ENCODE data around the gene ADGRF4.

ADGRF4 gene, protein sequence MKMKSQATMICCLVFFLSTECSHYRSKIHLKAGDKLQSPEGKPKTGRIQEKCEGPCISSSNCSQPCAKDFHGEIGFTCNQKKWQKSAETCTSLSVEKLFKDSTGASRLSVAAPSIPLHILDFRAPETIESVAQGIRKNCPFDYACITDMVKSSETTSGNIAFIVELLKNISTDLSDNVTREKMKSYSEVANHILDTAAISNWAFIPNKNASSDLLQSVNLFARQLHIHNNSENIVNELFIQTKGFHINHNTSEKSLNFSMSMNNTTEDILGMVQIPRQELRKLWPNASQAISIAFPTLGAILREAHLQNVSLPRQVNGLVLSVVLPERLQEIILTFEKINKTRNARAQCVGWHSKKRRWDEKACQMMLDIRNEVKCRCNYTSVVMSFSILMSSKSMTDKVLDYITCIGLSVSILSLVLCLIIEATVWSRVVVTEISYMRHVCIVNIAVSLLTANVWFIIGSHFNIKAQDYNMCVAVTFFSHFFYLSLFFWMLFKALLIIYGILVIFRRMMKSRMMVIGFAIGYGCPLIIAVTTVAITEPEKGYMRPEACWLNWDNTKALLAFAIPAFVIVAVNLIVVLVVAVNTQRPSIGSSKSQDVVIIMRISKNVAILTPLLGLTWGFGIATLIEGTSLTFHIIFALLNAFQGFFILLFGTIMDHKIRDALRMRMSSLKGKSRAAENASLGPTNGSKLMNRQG

DNA sequence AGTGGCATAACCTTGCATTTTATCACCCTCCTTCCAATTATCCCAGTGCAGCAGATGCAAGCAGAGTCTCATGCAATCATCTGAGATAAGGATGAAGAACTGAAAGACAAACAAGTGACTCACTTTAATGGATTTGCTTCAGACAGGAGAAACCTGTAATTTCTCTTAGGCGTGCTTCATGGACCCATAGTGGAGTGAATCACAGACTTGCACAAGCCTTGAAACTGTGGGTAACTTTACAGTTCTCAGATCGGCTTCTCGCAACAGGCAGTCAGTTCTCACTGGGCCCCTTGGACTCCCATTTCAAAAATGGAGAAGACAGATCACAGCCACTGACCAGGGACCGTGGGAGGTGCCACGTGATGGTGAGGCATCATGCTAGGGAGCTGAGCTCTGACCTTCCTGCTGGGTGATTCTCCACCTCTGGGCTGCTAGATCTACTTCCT lies at the start of gene ADGRF4:
ADGRF4 (plus strand) TSS at position 239 of the 446 bp plus-strand sequence. CDS start 8,666 bp downstream, outside the sequence.
- no peak for DNase-seq (ENCODE audit: low read depth in 3 of 3, low spot score in 1 of 3)

DNA sequence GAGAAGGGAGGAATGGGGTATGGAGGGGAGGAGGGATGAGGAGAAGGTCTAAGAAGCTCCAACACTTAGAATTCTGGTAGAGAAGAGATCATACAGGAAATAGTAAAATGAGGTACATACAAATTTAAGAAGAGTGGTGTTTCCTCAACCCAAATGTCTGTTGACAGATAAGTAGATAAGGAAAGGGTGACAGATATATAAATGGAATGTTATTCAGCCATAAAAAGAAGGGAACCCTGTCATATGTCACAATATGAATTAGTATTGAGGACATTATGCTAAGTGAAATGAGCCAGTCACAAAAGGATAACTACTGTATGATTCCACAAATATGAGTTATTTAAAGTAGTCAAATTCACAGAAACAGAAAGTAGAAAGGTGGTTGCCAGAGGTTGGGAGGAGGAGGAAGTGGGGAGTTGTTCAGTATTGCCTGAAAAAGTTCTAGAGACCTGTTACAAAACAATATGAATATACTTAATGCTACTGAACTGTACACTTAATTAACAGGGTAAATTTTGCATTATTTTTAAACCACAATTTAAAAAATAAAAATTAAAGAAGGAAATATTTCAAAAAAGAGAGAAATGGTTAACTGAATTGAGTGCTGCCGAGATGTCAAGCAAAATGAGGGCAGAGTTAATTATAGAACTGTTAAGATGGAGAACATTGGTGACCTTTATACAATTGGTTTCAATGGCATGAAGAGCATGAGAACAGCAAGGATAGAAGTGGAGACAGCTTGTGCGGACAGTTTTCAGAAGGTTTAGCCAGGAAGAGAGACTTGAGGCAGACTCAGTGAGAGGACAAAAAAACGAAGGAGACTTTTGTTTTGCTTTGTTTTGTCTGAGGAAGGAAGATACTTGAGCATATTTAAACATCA lies 47.6 kb upstream of the ADGRF4 start:
- no peak for DNase-seq (ENCODE audit: low read depth in 3 of 3, low spot score in 1 of 3)

- DNase-seq (ENCODE audit: low read depth in 3 of 3, low spot score in 1 of 3): no peak
Measured at GRCh38 chr6:47651505-47651944, 46.9 kb upstream of the ADGRF4 start.

DNA sequence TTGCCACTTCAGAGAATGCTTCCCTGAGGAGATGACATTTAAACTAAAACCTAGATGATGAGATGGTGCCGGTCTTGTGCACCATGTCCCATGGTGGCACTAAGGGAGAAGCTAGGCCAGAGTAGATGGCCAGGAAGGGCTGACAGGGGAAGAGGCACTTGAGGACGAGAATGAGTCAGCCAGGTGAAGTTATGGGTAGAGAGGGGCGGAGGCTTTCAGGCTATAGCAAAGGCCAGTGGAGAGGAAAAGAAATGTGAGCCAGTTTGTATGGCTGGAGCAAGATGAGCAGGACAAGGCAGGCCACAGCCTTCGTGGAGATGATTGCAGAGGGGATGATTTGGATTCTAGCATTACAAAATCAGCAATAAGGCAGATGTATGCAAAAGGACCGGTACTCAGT lies 44.7 kb upstream of the ADGRF4 start:
- no peak for DNase-seq (ENCODE audit: low read depth in 3 of 3, low spot score in 1 of 3)

DNA sequence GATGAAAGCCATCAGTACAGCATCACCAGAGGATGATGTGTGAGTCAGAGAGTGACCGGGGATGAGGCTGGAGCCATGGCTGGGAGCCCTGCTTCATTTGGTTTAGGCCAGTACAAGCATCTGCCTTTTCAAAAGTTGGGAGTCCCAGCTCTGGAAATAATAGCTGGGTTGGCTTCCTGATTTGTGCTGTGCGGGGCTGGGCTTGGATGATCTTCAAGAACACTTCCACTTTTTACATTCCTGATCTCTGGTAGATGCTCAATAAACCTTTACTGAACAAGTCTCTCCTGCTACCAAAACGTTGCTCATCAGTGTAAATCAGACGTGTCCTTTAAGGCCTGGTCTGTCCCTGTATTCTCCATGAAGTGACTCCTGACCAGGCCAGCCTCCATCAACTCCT lies 44.1 kb upstream of the ADGRF4 start:
- no peak for DNase-seq (ENCODE audit: low read depth in 3 of 3, low spot score in 1 of 3)

GRCh38 chr6:47655719-47656595 lies 42.4 kb upstream of the ADGRF4 start:
- no peak for DNase-seq (ENCODE audit: low read depth in 3 of 3, low spot score in 1 of 3)

- DNase-seq (ENCODE audit: low read depth in 3 of 3, low spot score in 1 of 3): no peak
Measured at GRCh38 chr6:47661960-47662359, 36.4 kb upstream of the ADGRF4 start.

DNA sequence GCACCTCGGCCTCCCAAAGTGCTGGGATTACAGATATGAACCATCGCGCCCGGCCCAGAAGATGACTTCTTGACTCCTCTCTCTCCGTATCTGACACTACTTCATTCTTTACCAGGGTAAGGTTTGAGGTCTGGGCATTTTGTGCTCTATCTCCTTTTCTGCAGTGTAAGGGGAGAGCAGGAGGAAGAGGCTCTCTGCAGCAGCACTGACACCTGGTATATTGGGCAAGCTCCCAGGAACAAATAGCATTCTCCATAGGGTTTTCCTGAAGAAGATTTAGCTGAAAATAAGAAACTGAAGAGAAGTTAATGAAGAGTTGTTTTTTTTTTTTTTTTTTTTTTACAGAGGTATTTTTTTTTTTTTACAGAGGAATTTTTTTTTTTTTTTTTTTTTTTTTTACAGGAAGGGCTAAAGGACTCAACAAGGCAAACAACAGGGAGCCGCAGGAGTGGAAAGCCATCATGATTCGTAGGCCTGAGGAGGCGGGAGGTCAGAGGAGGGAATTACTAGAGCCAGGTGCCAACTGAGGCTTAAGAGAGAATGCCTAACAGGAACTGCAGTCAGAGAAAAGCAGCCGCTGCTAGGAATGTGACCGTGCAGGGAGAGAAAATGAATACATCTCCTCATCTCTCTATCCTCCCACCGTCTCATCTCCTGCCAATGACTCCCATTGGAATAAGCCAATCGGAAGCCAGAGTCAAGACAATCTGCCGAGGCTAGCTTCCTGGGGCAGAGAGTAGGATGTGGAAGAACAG lies 34.7 kb upstream of the ADGRF4 start:
- no peak for DNase-seq (ENCODE audit: low read depth in 3 of 3, low spot score in 1 of 3)

DNA sequence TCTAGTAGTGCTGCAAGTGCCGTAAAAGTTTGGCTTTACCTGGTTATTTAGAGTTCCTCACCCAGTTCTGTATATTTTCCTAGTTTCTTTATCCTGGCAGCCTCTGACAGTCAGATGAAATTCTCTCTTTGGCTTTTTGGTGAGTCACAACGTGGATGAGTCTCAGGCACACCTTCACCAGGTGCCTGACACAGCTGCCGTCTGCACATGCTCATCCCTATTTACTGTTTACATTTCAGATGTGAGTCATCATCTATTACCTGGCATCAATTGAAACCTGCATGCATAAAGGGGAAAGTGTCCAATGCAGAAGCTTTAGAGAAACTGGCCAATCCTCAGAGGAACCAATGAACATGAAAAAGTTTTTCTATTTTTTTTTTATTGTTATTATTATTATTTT lies 33.3 kb upstream of the ADGRF4 start:
- DNase-seq (ENCODE audit: low read depth in 3 of 3, low spot score in 1 of 3): no peak

DNA sequence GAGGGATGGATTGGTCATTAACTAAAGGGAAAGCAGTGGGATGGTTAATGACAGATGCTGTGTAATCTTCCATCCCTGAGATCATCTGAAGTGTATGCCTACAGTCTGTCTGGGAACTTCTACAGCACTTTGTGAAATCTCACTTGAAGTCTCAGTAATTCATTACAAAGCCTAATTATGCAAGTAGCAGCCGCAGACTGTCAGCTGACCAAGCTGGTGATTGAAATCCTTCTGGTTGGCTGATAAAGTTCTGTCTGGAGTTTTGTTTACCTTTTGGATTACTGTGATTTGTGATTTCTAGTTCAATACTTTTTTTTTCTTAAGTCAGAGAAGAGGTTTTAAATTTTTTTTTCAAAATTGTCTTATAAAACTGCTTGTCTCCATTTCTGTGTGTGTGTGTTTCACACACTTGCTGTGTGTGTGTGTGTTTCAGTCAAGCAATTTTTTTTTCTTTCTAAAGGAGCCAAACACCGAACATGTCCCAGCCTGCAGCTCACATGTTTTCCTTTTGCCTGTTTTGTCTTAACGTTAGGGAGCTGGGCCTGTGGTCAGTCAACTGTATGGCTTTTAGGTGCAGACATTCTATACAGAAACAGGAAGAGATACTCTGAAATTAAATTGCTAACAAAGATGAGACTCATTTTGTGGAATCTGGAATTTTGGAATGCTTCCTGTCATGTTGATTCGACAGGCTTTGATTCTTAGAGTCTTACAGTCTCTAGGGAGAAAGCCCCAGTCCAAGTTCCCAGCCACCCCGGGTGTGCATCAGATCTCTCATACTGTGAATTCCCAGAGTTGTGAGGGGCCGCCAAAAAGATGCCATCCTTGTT lies 28.5 kb upstream of the ADGRF4 start:
- DNase-seq (ENCODE audit: low read depth in 3 of 3, low spot score in 1 of 3): no peak

- no peak for DNase-seq (ENCODE audit: low read depth in 3 of 3, low spot score in 1 of 3)
Measured at GRCh38 chr6:47670851-47671250, 27.5 kb upstream of the ADGRF4 start.

- DNase-seq (ENCODE audit: low read depth in 3 of 3, low spot score in 1 of 3): no peak
Measured at GRCh38 chr6:47671777-47672176, 26.6 kb upstream of the ADGRF4 start.

DNA sequence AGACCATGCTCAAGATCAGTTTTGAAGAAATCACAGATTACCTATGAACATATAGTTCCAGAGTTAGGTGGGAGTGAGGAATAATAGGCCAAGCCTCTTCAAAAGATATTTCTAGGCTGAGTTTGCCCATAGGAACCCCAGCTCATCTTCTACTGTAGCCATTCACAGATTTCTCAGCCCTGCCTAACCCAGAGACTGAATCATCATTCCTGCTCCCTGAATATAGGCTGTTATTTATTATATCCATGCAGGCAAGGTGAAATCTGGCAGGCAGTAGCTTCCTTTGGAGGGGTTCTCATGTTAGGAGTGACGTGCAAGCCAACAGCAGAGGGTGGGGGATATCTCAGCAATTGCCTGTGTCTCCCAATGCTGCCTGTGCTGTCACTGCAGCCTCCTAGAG lies 25.6 kb upstream of the ADGRF4 start:
- DNase-seq (ENCODE audit: low read depth in 3 of 3, low spot score in 1 of 3): no peak

GRCh38 chr6:47674673-47675072 lies 23.7 kb upstream of the ADGRF4 start:
- DNase-seq (ENCODE audit: low read depth in 3 of 3, low spot score in 1 of 3): no peak

DNA sequence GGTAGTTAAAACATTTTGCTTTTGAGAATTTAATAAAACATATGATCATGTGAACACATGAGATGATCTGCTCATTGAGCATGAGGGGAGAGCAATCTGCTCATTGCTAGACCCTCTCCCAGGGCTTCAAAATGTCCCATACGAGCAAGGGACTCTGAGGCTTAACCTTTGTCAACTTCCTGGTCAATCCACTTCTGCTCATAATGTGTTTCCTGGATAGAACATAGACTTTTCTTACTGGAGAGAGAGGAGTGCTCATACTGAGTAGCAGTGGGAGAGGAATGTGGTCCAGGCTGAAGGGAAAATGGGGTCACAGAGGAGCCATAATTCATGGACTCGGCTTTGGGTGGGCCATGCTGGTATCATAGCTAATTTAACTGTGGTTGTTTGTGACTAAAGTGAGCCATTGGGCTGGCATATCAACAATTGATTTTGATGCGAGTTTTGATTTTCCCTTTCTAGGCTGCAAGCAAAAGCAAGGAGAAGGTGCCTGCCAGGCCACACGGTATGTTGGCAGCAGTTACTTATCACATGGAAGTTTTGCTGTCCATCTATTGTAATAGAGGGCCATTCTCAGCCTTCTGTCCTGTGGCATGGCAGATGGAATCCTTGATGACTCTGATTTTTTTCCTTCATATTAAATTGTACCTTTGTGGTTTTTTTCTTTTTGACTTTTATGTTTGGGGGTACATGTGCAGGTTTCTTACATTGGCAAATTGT lies 20.8 kb upstream of the ADGRF4 start:
- no peak for DNase-seq (ENCODE audit: low read depth in 3 of 3, low spot score in 1 of 3)

DNA sequence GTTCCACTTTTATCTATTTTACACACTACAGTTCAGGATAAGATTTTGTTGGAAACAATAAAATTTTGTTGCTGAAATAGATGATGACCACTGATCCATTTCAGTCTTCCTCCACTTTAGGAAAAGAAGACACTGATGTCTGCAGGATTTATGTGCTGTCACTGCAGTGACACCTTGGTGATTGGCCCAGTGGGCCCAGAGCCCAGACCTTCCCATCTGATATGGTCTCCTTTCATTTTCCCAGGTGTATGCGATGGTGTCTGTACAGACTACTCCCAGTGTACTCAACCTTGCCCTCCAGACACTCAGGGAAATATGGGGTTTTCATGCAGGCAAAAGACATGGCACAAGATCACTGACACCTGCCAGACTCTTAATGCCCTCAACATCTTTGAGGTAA lies 19.6 kb upstream of the ADGRF4 start:
- no peak for DNase-seq (ENCODE audit: low read depth in 3 of 3, low spot score in 1 of 3)

DNA sequence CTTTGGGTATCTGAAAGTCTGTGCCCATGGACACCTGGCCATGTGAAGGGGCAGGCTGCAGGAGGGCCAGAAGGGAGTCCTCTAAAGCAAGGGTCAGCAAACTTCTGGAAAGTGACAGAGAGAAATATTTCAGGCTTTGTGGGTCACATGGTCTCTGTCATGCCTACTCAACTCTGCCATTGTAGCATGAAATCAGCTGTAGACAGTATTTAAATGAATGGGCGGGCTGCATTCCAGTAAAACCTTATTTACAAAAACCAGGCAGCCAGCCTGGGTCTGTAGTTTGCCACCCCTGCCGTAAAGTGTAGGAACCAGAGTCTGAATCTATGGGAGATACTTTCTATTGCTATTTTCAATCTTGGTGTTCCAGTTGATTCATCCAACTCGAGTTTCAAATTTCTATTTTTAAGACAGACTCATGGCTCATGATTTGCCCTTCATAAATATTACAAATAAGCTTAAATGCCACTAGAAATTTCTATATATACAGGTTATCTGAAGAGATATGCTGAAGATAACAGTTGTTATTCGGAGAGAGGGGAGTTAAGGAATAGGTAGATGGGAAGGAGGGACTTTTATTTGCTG lies 19.0 kb upstream of the ADGRF4 start:
- DNase-seq (ENCODE audit: low read depth in 3 of 3, low spot score in 1 of 3): no peak

DNA sequence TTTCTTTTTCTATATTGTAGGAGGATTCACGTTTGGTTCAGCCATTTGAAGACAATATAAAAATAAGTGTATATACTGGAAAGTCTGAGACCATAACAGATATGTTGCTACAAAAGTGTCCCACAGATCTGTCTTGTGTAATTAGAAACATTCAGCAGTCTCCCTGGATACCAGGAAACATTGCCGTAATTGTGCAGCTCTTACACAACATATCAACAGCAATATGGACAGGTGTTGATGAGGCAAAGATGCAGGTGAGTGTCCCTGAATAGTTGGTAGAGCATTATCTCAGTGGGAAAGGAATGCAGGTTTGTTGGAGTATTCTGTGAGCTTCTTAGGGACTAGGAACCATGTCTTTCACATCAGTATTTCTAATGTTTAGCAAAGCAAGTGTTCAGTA lies 18.3 kb upstream of the ADGRF4 start:
- DNase-seq (ENCODE audit: low read depth in 3 of 3, low spot score in 1 of 3): no peak
